T-helper 1 cell treated with Interleukin-12 subunit alpha and Interleukin-12 subunit beta and Interleukin-4 antibody, amounts not matched to agents 30 ng/mL and 1 ng/mL, for 36 hours (primary cell): ENCODE data around the gene MFSD11. TPM values are rescaled to one million over a fixed set of nuclear protein-coding genes. Genes with fewer than 3 reads are reported as not detected.
"Not testable (repeated sequence)": the region's sequence is repeated elsewhere in the genome, so short reads cannot be mapped to it uniquely, and the experiment has no call there.

Source experiments
- intact Hi-C: fragments of 100-400 bp; cut with micrococcal nuclease; formaldehyde crosslinking; loops from one replicate; pipeline ENCODE4 v1.15.1; 2024
- total RNA-seq: library from RNA; stranded (reverse); gene quantifications from 2 replicates; pipeline ENCODE4 v1.2.3, GENCODE V29; 2022

Gene MFSD11
- total RNA-seq, 1 donor from 2014 or later = 25.1 TPM

DNA sequence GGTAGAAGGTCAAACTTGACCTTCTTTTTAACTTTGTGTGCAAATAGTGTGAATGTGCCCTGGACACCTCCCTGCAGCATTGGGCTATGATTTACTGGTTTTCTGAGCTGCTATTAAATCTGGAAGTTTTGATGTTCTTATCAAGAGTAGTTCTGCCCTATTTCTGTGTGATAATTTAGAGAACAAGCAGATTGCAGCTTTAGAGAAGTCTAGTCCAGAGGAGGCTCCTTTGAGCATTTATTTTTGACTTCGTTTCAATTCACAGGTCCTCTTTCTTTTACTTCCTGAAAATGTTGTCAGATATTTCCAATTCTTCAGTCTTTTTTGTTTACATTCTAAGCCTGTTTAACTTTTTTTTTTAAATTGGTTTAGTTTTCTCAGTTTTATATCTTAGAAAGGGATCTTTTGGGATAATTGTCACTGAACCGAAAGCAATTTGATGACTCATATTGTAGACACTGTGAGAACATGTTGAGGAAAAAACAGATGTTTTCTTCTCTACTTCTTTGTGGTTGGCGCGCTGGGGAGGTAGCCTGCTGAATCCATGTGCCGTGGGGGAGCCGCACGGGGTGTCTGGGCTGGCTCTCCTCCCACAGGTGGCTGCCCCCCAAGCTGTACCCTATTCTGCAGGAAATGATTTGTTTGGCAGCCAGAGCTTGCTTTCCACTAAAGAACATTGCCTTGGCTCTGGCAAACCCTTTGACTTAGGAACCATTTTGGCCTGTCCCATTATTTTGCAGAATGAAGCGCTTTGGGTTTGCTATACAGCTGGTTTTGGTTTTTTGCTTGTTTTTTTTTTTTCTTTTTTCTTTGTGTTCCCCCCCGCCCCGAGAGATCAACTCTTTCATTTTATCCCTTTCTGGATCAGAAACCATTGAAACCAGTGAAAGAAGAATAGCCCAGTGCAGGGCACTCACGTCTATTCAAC is 53.4 kb downstream of the MFSD11 start:
- intact Hi-C loops = loop anchor here (2.0 kb wide), 2 partner anchors 39 to 55 kb away; partner anchors contain the start of gene SRSF2

DNA sequence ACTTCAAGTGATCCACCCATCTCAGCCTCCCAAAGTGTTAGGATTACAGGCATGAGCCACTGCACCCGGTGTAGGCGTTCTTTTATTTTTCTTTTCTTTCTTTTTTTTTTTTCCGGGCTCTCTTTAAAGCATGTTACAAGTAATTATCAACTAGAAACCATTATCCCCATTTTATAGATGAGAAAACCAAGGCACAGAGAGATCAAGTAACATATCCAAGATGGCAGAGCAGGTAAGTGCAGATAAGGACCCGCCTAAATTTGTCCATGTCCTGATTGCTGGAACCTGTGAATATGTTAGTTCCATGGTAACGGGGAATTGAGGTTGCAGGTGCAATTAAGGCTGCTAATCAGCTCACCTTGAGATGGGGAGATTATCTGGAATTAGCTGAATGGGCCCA is 54.4 kb downstream of the MFSD11 start:
- intact Hi-C loops = no loop called here

DNA sequence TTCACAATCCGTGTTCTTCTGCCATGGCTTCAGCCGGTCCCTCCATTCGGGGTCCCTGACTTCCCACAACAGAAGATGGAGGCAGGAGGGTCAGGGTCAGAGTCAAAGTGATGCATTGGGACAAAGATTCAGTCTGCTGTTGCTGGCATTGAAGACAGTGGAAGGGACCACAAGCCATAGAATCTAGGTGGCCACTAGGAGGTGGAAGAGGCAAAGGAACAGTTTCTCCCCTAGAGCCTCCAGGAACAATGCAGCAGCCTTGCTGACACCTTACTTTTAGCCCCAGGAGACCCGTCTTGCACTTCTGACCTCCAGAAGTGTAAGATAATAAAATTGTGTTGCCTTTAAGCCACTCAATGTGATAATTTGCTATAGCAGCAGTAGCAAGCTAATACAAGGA is 55.9 kb downstream of the MFSD11 start:
- intact Hi-C loops = no loop called here

DNA sequence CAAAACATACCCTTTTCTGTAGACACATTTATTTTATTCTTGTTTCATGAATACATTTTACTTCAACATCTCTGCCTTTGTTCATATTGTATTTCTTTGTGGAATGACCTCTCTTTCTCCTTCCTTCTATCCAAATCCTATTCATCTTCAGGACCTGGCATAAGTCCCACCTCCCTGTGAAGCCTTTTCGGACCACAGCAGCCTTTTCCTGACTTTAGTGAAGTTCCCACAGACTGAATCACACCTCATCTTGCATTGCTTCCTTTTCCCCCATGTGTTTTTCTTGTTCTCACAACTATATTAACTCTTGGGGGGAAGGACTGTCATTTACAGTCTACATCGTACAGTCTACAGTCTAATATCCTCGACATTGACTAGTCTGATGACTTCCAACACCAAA is 58.2 kb downstream of the MFSD11 start:
- intact Hi-C loops = no loop called here

DNA sequence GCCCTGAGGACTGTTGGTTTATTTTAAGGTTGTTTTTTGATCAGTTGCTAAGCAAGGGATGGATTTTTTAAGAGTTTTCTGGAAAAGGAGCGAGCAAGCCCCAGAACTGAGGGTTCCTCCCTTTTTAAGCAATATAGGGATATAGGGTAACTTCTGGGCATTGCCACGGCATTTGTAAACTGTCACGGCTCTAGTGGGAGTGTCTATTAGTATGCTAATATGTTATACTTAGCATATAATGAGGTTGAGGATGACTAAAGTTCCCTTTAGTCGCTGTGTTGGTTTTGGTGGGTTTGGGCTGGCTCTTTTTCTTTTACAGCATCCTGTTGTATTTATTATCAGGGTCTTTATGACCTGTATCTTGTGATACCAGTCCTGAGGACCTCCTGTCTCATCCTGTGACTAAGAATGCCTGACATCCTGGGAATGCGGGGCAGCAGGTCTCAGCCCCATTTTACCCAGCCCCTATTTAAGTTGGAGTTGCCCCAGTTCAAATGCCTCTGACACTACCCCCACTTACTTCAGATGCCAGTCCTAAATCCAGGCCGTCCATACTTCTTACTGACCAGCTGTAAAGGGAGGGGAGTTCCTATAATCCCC is 59.4 kb downstream of the MFSD11 start:
- intact Hi-C loops = no loop called here

DNA sequence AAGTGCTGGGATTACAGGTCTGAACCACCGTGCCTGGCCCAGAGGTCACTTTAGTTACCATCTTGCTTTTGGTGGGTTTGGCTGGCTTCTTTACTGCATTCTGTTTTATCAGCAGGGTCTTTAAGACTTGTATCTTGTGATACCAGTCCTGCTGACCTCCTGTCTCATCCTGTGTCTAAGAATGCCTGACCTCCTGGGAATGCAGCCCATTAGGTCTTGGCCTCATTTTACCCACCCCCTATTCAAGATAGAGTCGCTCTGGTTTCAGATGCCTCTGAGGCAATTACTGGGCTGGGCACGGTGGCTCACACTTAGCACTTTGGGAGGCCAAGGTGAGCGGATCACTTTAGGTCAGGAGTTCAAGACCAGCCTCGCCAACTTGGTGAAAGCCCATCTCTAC is 63.8 kb downstream of the MFSD11 start:
- intact Hi-C loops = no loop called here

DNA sequence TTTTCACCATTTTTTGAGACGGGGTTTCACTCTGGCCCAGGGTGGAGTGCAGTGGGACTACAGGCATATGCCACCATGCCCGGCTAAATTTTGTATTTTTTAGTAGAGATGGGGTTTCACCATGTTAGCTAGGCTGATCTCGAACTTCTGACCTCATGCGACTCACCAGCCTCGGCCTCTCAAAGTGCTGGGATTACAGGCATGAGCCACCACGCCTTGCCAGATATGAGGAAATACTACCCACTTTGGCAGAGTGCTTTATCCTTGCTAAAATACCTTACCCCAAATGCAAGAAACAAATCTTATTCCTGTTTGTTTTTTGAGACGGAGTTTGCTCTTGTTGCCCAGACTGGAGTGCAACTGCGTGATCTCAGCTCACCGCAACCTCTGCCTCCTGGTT is 67.4 kb downstream of the MFSD11 start:
- intact Hi-C loops = no loop called here

DNA sequence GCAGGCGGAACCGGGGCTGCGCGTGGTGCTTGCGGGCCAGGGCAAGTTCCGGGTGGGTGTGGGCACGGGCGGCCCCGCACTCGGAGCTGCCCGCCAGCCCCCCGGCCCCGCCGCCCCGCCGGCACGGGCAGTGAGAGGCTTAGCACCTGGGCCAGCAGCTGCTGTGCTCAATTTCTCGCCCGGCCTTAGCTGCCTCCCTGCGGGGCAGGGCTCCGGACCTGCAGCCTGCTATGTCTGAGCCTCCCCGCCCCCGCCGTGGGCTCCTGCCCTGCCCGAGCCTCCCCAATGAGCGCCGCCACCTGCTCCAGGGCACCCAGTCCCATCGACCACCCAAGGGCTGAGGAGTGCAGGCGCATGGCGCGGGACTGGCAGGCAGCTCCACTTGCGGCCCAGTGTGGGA is 68.2 kb downstream of the MFSD11 start:
- intact Hi-C loops = not testable (repeated sequence)

DNA sequence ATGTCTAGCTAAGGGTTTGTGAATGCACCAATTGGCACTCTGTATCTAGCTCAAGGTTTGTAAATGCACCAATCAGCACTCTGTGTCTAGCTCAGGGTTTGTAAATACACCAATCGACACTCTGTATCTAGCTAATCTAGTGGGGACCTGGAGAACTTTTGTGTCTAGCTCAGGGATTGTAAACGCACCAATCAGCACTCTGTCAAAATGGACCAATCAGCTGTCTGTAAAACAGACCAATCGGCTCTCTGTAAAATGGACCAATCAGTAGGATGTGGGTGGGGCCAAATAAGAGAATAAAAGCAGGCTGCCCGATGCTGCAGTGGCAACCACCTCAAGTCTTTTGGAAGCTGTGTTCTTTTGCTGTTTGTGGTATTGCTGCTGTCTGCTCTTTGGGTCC is 68.8 kb downstream of the MFSD11 start:
- intact Hi-C loops = not testable (repeated sequence)

DNA sequence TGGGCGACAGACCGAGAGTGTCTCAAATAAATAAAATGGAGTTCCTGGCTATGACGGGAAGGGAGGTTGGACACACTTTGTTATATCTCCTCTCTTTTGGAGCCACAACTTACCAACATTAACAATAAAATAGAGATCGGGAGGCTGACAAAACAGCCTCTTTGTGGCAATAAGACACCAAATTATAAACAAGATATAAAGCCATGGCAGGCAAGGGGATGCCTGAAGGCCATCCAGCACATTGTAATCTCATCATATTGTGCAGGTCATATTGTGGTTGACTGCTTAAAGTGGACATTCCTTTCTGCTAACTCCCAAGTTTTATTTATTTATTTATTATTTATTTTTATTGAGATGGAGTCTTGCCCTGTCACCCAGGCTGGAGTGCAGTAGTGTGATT is 70.4 kb downstream of the MFSD11 start:
- intact Hi-C loops = no loop called here

DNA sequence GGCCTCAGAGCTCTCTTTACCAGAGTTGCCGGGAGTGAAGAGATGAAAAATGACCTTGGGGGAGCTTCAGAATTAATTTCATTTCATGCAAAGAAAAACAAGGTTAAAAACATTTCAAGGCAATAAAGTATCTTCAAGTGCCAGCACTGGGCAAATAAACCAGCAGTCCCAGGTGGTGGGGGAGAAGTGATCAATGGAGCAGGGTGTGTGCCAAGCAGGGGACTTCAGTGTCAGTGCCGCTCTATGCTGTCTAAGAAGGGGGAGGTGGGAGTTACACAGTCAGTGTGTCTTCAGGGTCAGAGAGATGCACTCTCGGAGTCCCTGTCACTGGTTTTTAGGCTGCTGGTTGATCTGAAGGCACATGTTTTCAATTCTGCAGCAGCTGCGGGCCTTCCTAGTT is 73.0 kb downstream of the MFSD11 start:
- intact Hi-C loops = no loop called here

DNA sequence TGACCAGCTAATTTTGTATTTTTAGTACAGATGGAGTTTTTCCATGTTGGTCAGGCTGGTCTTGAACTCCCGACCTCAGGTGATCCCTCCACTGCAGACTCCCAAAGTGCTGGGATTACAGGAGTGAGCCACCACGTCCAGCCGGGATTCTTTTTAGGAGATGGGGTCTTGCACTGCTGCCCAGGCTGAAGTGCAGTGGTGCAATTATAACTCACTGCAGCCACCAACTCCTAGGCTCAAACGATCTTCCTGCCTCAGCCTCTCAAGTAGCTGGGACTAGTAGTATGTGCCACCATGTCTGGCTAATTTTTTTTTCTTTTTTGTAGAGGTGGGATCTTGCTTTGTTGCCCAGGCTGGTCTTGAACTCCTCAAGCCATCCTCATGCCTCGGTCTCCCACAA is 73.9 kb downstream of the MFSD11 start:
- intact Hi-C loops = no loop called here

DNA sequence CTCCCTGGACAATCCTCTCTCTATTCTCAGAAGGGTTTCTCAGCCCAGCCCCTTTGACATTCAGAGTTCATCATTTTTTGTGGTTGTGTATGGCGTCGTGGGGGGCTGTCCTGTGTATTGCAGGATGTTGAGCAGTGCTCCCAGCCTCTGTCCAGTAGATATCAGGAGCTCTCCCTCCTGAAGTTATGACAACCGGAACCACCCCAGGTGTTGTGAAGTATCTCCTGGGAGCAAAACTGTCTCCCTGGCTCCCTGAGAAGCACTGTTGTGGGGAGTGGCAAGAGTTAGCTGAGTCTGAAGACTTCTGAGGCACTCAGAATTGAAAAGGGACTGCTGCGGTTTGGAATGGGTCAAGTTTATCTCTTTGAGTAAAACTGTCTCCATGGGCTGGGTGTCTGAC is 74.3 kb downstream of the MFSD11 start:
- intact Hi-C loops = no loop called here

DNA sequence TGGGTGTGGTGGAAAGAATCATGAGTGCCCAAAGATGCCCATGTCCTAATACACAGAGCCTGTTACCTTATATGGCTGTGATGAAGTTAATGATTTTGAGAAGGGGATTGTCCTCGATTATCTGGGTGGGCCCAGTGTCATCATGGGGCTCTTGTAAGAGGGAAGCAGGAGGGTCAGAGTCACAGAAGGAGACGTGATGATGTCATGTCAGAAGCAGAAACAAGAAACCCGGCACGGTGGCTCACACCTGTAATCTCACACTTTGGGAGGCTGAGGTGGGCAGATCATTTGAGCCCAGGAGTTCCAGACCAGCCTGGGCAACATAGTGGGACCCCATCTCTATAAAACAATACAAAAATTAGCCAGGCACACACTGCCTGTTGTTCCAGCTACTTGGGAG is 75.0 kb downstream of the MFSD11 start:
- intact Hi-C loops = no loop called here

DNA sequence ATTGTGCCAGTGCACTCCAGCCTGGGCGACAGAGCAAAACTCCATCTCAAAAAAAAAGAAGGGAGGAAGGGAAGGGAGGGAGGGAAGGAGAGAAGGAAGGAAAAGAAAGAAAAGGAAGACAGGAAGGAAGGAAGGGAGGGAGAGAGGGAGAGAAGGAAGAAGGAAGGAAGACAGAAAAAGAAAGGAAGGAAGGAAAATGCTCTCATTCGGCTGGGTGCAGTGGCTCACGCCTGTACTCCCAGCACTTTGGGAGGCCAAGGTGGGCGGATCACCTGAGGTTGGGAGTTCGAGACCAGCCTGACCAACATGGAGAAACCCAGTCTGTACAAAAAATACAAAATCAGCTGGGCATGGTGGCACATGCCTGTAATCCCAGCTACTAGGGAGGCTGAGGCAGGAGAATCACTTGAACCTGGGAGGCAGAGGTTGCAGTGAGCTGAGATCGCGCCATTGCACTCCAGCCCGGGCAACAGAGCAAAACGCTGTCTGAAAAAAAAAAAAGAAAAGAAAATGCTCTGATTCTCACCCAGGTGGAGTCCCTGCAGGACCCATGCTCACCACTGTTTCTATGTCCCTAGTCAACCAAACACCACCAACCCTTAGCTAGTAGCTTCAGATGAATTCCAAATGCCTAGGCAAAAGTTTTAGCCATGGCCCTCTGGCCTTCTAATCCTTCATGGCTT is 78.1 kb downstream of the MFSD11 start:
- intact Hi-C loops = loop anchor here (1.0 to 2.0 kb wide), 3 partner anchors 23 to 250 kb away; no protein-coding TSS in a partner anchor

DNA sequence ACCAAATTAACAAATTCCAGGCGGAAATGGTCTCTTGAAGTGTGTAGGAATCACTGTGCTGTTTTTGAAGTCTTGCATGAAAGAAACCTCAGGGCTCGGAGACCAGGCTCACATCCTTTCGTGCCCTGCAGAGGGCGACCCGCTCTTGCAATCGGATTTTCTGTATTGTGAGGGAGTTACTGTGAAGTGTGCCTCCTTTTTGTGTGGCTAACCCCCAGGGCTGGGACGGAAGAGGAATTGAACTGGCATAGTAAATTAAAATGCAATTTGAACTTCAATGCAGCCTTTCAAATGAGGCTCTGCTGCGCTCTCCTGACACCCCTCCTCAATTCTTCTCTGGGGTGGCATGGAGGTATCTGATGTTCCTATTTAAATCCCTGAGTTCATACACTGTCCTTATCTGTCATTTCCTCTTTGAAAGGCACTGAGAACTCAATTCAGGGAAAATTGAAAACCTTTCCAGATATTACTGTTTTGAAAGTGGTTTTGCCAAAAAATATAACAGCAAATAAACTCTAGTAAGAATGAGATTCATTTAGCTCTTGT is 78.7 kb downstream of the MFSD11 start:
- intact Hi-C loops = loop anchor here (1.0 to 2.0 kb wide), 3 partner anchors 22 to 250 kb away; no protein-coding TSS in a partner anchor

DNA sequence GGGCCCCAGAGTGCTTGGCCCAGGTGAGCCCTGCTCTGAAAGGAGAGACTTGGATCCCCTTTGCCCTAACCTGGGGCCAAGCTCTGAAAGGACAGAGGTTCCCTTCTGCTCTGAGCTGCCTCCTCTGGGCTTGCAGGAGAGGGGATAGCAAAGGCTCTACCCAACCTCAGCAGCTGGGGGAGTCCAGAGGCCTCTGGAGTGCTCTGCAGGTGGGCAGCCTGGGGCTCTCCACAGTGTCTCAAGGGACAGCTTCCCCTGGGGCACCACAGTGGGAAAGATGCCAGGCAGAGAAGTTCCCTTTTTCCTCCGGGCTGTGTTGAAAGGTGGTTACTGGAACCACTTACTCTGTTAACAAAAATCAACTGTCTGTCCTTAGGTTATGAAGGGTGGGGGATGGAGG is 82.1 kb downstream of the MFSD11 start:
- intact Hi-C loops = no loop called here

DNA sequence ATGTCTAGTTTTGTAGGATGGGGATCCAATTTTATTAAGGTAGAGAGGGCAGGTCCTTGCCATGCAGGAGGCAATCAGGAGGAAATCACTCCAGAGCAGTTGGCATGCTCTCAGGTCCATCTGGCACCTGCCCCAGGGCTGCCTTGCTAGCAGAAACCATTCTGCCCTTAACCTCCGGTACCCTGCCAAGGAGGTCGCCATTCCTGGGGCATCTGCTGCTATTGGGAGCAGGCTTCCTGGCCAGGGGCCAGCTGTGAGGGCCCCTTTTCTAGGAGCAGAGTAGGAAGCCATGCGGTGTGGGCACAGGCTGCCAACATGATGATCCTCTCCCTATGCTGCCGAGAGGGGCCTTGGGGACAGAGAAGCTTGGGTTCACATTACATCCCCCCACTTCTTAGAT is 82.6 kb downstream of the MFSD11 start:
- intact Hi-C loops = no loop called here

DNA sequence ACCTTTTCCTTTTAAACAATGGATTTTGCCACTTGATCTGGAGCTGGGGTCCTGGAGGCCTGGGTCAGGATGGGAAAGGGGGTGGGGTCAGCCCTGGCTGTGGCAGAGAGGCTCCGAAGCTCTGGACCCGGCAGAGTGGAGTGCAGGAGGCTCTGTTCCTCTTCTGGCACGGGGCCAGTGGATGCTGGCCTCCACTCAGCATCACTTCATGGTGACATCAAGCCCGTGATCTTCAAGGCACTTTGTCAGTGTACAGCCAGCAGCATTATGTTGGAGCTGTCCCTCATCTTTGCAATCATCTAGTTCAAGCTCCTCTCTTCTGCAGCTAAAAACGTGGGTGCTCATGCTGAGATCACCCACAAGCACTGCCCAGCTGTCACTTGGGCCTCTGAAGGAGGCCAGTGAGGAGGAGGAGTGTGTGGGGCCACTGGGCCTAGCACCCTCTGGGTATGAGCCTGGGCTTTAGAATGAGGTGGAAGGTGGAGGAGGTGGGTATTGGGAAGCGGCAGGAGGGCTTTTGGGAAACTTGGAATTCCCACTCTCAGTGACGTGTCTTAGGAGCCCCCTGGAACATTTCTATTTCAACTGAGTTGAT is 84.4 kb downstream of the MFSD11 start:
- intact Hi-C loops = no loop called here

DNA sequence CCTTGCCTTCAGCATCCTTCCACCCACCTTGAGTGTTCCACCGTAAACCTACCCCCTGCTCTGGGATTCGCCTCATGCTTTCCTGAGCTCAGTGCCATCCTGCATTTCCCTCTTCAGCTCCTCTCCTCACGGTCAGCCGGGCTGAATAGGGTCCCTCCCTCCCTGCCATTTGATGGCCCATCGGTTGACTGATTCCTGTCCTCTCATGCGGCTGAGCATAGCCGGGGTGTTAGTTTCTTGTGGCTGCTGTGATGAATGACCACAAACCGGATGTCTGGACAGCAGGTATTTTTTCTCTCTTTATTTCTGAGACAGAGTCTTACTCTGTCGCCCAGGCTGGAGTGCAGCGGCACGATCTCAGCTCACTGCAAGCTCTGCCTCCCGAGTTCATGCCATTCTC is 86.2 kb downstream of the MFSD11 start:
- intact Hi-C loops = no loop called here

DNA sequence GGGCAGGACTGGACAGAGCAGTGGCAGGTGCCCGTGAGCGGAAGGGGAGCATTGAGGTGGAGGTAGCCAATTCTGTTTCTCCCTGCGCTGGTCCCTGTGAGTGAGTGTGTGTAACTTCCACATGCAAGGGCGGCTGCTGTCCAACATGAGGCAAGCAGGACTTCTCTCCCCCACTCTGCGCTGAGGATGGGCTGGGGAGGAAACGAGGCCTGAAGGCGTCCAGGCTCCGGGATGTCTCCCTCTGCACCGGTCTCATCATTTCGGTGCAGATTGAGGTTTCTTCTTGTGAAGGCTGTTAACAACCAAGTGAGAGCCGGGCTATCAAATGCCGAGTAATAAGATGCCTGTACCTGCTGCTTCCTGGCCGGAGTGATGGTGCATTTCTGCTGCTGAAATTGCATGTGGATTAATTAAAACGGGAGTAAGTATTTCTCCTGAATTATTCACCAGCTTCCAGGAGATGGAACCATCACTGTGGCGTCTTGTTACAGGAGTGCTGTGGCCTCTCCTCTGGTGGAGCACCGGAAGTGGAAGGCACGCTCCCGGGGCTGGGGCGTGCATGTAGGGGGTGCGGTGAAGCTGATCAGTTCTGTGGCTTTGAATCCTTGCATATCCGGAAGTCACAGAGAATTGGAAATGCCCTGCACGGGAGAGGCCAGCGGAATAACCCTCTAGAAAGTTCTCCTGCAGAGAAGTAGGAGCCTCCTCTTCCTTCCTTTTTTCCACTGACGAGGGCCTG is 88.6 kb downstream of the MFSD11 start:
- intact Hi-C loops = no loop called here
